GM18508 (cell line): Measurements from ENCODE around the gene MBLAC1.
"Not testable (repeated sequence)": the region's sequence is repeated elsewhere in the genome, so short reads cannot be mapped to it uniquely, and the experiment has no call there.

Experiments
- ATAC-seq: cut with Tn5 transposase; IDR thresholded peaks from one replicate; pipeline ENCODE4 v1.9.1; 2021; ENCODE audit warnings: moderate number of reproducible peaks; ENCODE audit not compliant: insufficient read depth, unreplicated experiment

Gene MBLAC1

GRCh38 chr7:100119970-100120732 lies 6.6 kb upstream of the MBLAC1 start:
- ATAC-seq = peak; percentile 10

GRCh38 chr7:100120733-100121036 lies 6.1 kb upstream of the MBLAC1 start:
- no peak for ATAC-seq

- no peak for ATAC-seq
Measured at GRCh38 chr7:100122067-100122466, 4.7 kb upstream of the MBLAC1 start.

- no peak for ATAC-seq
Measured at GRCh38 chr7:100122568-100122967, 4.2 kb upstream of the MBLAC1 start.

- no peak for ATAC-seq
Measured at GRCh38 chr7:100124301-100125230, 2.2 kb upstream of the MBLAC1 start.

- no peak for ATAC-seq
Measured at GRCh38 chr7:100126239-100126930, 382 bp upstream of the MBLAC1 start.

- ATAC-seq = no peak
Measured at GRCh38 chr7:100127866-100128636, 1.3 kb downstream of the MBLAC1 start.

- ATAC-seq = no peak
Measured at GRCh38 chr7:100128637-100128963, 1.8 kb downstream of the MBLAC1 start.

GRCh38 chr7:100130220-100130607 lies 3.4 kb downstream of the MBLAC1 start:
- ATAC-seq = not testable (repeated sequence)

GRCh38 chr7:100130608-100131453 lies 4.1 kb downstream of the MBLAC1 start:
- ATAC-seq = no peak

- no peak for ATAC-seq
Measured at GRCh38 chr7:100132126-100132525, 5.4 kb downstream of the MBLAC1 start.

GRCh38 chr7:100132697-100133151 lies 6.0 kb downstream of the MBLAC1 start:
- no peak for ATAC-seq

GRCh38 chr7:100137851-100138760 lies 11.3 kb downstream of the MBLAC1 start:
- ATAC-seq = no peak

GRCh38 chr7:100141555-100141949 lies 14.8 kb downstream of the MBLAC1 start:
- ATAC-seq = no peak

GRCh38 chr7:100142461-100142860 lies 15.7 kb downstream of the MBLAC1 start:
- ATAC-seq = no peak

GRCh38 chr7:100146350-100146749 lies 19.6 kb downstream of the MBLAC1 start:
- not testable (repeated sequence) for ATAC-seq

- ATAC-seq = no peak
Measured at GRCh38 chr7:100147278-100147677, 20.5 kb downstream of the MBLAC1 start.

GRCh38 chr7:100148225-100148558 lies 21.4 kb downstream of the MBLAC1 start:
- ATAC-seq = no peak
